Esophagus squamous epithelium (tissue), 5 donors: ENCODE data around the gene ARSJ. TPM values are rescaled to one million over a fixed set of nuclear protein-coding genes. Genes with fewer than 3 reads are reported as not detected.
A peak's percentile ranks its signal among the peaks of the same experiment; 100 is the strongest.

Experiments
- DNase-seq: peaks from one replicate; lab custom pipeline; 2025; lab: John Stamatoyannopoulos, UW
- H3K27ac ChIP-seq, 4 donors: fragments of 200-600 bp; sonication (generic); one replicate each; pipeline ENCODE4 v1.5.1; 2016 to 2019; ENCODE audit warnings: mild to moderate bottlenecking in 1 of 4
- H3K27me3 ChIP-seq, 4 donors: fragments of 200-600 bp; sonication (generic); 1 replicate in 3 of 4; 2 replicates in 1 of 4; pipeline versions ENCODE4 v1.5.1 to v1.6.0; 2017 to 2021; ENCODE audit warnings: antibody characterized with exemption in 1 of 4
- H3K36me3 ChIP-seq, 3 donors: fragments of 200-600 bp; sonication (generic); one replicate each; pipeline ENCODE4 v1.5.1; 2016 to 2019
- H3K4me1 ChIP-seq, 3 donors: fragments of 200-600 bp; sonication (generic); one replicate each; pipeline ENCODE4 v1.5.1; 2017 to 2019
- H3K4me3 ChIP-seq, 4 donors: fragments of 200-600 bp; sonication (generic); 1 replicate in 3 of 4; 2 replicates in 1 of 4; pipeline ENCODE4 v1.5.1; 2016 to 2019; ENCODE audit warnings: mild to moderate bottlenecking in 2 of 4, moderate library complexity in 1 of 4
- H3K9me3 ChIP-seq, 3 donors: fragments of 200-600 bp; sonication (generic); one replicate each; pipeline ENCODE4 v1.5.1; 2016 to 2019
- CTCF ChIP-seq, 6 experiments: fragments of 450-650 bp in 4 of 6; fragments of 200-600 bp in 2 of 6; sonication (generic) in 2 of 6; IDR thresholded peaks; one replicate each; pipeline ENCODE4 v1.5.1; 2016 to 2019; ENCODE audit warnings: antibody characterized with exemption in 6 of 6, mild to moderate bottlenecking in 4 of 6, moderate library complexity in 4 of 6
- POLR2A ChIP-seq, 4 donors: fragments of 450-650 bp; IDR thresholded peaks; one replicate each; pipeline ENCODE4 v1.6.1; 2017; ENCODE audit warnings: antibody characterized with exemption in 4 of 4, mild to moderate bottlenecking in 4 of 4, moderate library complexity in 3 of 4
- WGBS, 2 donors: methylation state at CpG; one replicate each; pipeline ENCODE4 v1.1.5; 2018; 5-methylcytosine and 5-hydroxymethylcytosine counted together
- intact Hi-C: fragments of 100-400 bp; cut with DNase I; formaldehyde crosslinking; loops from one replicate; pipeline ENCODE4 v1.15.0; 2022
- total RNA-seq, 4 donors: library from RNA; depleted of rRNA; stranded (reverse); fragments of >200 nt; gene quantifications; one replicate each; pipeline ENCODE4 v1.1.0, GENCODE V29; 2016
- donor health status: DM: yes; HTN: yes; CAD: no.

ARSJ gene
- total RNA-seq, 4 donors from 2014 or later: 2.7 to 10.3 (median 5.8) TPM

GRCh38 chr4:113997206-113997605, 17.8 kb upstream of the ARSJ start:
- TF ChIP-seq CTCF (IDR thresholded peaks at IDR 0.05) (no peak), POLR2A (IDR thresholded peaks at IDR 0.05) (no peak)
- Histone ChIP-seq H3K36me3 (no peaks in the 10 kb centered on the region), H3K27me3 (no peaks in the 10 kb centered on the region), H3K9me3 (no peaks in the 10 kb centered on the region), H3K4me1 (peaks cover 0 to 6% (median 0%) of the 10 kb centered on the region in 3 donors), H3K4me3 (no peak overlapping the region), H3K27ac (no peak overlapping the region)
- intact Hi-C loops: no loop called here
- 88 to 89% methylated on average over 1 of the region's 1 CpG for WGBS, 2 donors
- no peak for DNase-seq

GRCh38 chr4:113996599-113997177, 17.2 kb upstream of the ARSJ start:
- H3K4me1 ChIP-seq: peaks cover 0 to 6% (median 0%) of the 10 kb centered on the region in 3 donors
- H3K27ac ChIP-seq: no peak overlapping the region
- no peaks in the 10 kb centered on the region for H3K36me3 ChIP-seq
- 67 to 69% methylated on average over 2 of the region's 4 CpGs for WGBS, 2 donors
- intact Hi-C loops: no loop called here
- no peaks in the 10 kb centered on the region for H3K27me3 ChIP-seq
- TF ChIP-seq POLR2A (IDR thresholded peaks at IDR 0.05): no peak
- no peak for TF ChIP-seq CTCF (IDR thresholded peaks at IDR 0.05)
- no peaks in the 10 kb centered on the region for H3K9me3 ChIP-seq
- no peak for DNase-seq
- no peak overlapping the region for H3K4me3 ChIP-seq

GRCh38 chr4:113993887-113994286, 14.4 kb upstream of the ARSJ start:
- Histone ChIP-seq H3K9me3 (no peaks in the 10 kb centered on the region), H3K27ac (no peak overlapping the region), H3K4me1 (peaks cover 0 to 22% (median 0%) of the 10 kb centered on the region in 3 donors), H3K27me3 (no peaks in the 10 kb centered on the region), H3K36me3 (no peaks in the 10 kb centered on the region), H3K4me3 (no peak overlapping the region)
- intact Hi-C loops: no loop called here
- TF ChIP-seq POLR2A (IDR thresholded peaks at IDR 0.05) (no peak), CTCF (IDR thresholded peaks at IDR 0.05) (no peak)
- DNase-seq: no peak

GRCh38 chr4:113990886-113991285, 11.4 kb upstream of the ARSJ start:
- Histone ChIP-seq H3K4me1 (peaks cover 0 to 32% (median 0%) of the 10 kb centered on the region in 3 donors), H3K27ac (peak overlapping the region in 2 of 4 donors; percentile 17 to 33), H3K4me3 (no peak overlapping the region), H3K27me3 (no peaks in the 10 kb centered on the region), H3K9me3 (no peaks in the 10 kb centered on the region), H3K36me3 (no peaks in the 10 kb centered on the region)
- no peak for DNase-seq
- TF ChIP-seq POLR2A (IDR thresholded peaks at IDR 0.05) (no peak), CTCF (IDR thresholded peaks at IDR 0.05) (no peak)
- WGBS, 2 donors: 52 to 64% methylated on average over 3 of the region's 3 CpGs
- intact Hi-C loops: no loop called here

GRCh38 chr4:113987382-113987941, 8.0 kb upstream of the ARSJ start:
- Histone ChIP-seq H3K27me3 (no peaks in the 10 kb centered on the region), H3K4me1 (peaks cover 0 to 28% (median 0%) of the 10 kb centered on the region in 3 donors), H3K9me3 (no peaks in the 10 kb centered on the region), H3K27ac (peak overlapping the region in 1 of 4 donors; percentile 50), H3K36me3 (no peaks in the 10 kb centered on the region), H3K4me3 (no peak overlapping the region)
- TF ChIP-seq CTCF (IDR thresholded peaks at IDR 0.05): no peak
- no peak for TF ChIP-seq POLR2A (IDR thresholded peaks at IDR 0.05)
- WGBS, 2 donors: 36 to 42% methylated on average over 3 of the region's 3 CpGs
- intact Hi-C loops: no loop called here
- DNase-seq: no peak
